ENCODE data around the gene HINT2. TPM values are rescaled to one million over a fixed set of nuclear protein-coding genes. Genes with fewer than 3 reads are reported as not detected.

HINT2 gene
- 10 to 100 TPM; 12.7 to 29.4 (median 18.7) TPM for total RNA-seq

DNA sequence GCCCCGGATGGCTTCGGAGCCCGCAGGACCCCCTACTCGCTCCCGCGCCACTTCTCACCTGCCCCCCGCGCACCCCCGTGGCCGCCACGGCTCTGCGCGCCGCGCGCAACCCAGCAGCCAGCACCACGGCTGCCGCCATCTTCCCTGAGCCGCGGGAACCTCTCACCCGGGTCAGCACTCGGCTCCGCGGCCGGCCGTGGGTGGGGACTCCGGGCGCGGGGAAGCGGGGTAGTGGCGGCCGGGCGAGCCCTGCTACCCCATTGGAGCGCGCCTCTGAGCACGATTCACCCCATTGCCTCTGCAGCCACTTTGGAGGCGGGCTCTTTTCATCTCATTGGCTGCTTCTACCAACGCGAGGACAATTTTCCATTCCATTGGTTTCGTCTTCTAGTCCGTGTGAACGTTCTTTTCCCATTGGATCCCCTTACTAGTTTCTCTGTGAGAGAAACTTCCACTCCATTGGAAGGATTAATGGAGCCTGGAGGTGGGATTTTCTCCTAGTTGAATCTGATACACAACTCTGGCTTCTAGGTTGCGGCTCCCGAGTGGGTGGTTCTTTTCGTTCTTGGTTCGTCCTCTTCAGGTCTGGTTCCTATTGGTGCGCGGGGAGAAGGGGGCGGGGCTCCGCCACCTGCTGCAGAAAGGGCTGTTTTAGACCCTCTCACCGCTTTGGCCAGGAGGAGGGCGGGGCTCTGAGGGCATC lies at the start of gene HINT2:
TSS of gene HINT2 (minus strand) at position 202 of the 703 bp plus-strand sequence. CDS start at position 139, 63 bp downstream.
- Histone ChIP-seq H3K4me1 (peaks cover 0 to 47% (median 22%) of the 10 kb centered on the region in 3 donors), H3K36me3 (peaks cover 0 to 5% of the 10 kb centered on the region in 2 donors), H3K9me3 (no peaks in the 10 kb centered on the region), H3K4me3 (peak within 1 kb of the TSS; percentile 76 to 94), H3K27ac (peak within 1 kb of the TSS; percentile 94 to 98 (median 98)), H3K27me3 (no peaks in the 10 kb centered on the region)
- TF ChIP-seq CTCF (IDR thresholded peaks at IDR 0.05), result peak in 1 of 4 experiments; percentile 2
- peak; percentile 91 for TF ChIP-seq POLR2AphosphoS5 (IDR thresholded peaks at IDR 0.05)
- TF ChIP-seq EP300 (IDR thresholded peaks at IDR 0.05), result no peak
- TF ChIP-seq POLR2A (IDR thresholded peaks at IDR 0.05), result peak; percentile 94 to 96
- WGBS, 2 donors (ENCODE audit: low coverage in 1 of 2), result 0% methylated on average over 2 to 9 of the region's 52 CpGs
- ATAC-seq, result peak; percentile 94

DNA sequence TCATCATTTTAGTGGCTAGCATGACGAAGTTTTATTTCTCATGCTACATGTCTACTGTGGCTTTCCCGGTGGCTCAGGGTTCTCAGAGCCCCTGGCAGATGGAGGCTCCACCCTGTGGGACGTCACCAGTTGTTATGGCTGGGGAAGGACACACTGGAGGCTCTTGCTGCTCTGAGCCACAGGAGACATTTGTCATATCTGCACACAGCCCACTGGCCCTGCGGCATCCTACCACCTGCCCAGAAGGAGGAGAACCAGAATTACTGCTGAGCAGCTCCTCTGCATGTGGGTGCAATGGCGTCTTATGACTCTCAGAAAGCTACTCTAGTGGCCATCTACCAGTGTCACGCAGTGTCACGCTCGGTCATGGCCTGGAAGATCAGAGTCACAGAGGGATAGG lies 48.7 kb upstream of the HINT2 start:
- Histone ChIP-seq H3K27me3 (peaks cover 8% of the 10 kb centered on the region), H3K36me3 (no peaks in the 10 kb centered on the region), H3K4me3 (no peak overlapping the region), H3K4me1 (peaks cover 0 to 15% (median 0%) of the 10 kb centered on the region in 3 donors), H3K9me3 (no peaks in the 10 kb centered on the region), H3K27ac (no peak overlapping the region)
- WGBS, 2 donors (ENCODE audit: low coverage in 1 of 2), result 40 to 100% methylated on average over 1 of the region's 8 CpGs
- no peak for ATAC-seq
- TF ChIP-seq POLR2AphosphoS5 (IDR thresholded peaks at IDR 0.05), result no peak
- TF ChIP-seq POLR2A (IDR thresholded peaks at IDR 0.05), result no peak
- TF ChIP-seq CTCF (IDR thresholded peaks at IDR 0.05), result no peak
- no peak for TF ChIP-seq EP300 (IDR thresholded peaks at IDR 0.05)

DNA sequence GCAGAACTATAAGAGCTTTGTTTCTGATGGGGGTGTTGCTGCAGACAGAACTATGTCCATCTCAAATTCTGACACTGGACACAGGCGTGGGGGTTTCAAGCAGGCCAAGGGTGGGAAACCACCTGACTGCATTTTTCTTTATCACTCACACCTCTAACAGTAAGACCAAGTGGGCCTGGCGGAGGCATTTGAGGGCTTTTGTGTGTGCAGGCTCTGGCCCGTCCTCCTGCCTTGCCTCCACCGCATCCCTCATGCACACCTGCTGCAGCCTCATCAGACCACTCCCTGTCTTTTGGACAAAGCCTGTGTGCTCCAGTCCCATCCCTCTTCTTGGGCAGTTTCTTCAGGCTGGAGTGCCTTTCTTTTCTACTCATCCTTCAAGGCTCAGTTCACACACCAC lies 47.5 kb upstream of the HINT2 start:
- no peak overlapping the region for H3K27ac ChIP-seq
- WGBS, 2 donors (ENCODE audit: low coverage in 1 of 2), result 75 to 79% methylated on average over 3 of the region's 4 CpGs
- no peak for TF ChIP-seq POLR2AphosphoS5 (IDR thresholded peaks at IDR 0.05)
- no peak for TF ChIP-seq POLR2A (IDR thresholded peaks at IDR 0.05)
- TF ChIP-seq EP300 (IDR thresholded peaks at IDR 0.05), result no peak
- no peak for TF ChIP-seq CTCF (IDR thresholded peaks at IDR 0.05)

GRCh38 chr9:35861161-35861897 lies 46.5 kb upstream of the HINT2 start:
- Histone ChIP-seq H3K4me3 (no peak overlapping the region), H3K9me3 (no peaks in the 10 kb centered on the region), H3K36me3 (no peaks in the 10 kb centered on the region), H3K27me3 (no peaks in the 10 kb centered on the region), H3K27ac (no peak overlapping the region), H3K4me1 (peaks cover 0 to 15% (median 0%) of the 10 kb centered on the region in 3 donors)
- 57 to 62% methylated on average over 8 to 12 of the region's 12 CpGs for whole genome bisulfite sequencing, 2 donors (ENCODE audit: low coverage in 1 of 2)
- no peak for ATAC-seq
- TF ChIP-seq CTCF (IDR thresholded peaks at IDR 0.05), result no peak
- no peak for TF ChIP-seq POLR2A (IDR thresholded peaks at IDR 0.05)
- TF ChIP-seq POLR2AphosphoS5 (IDR thresholded peaks at IDR 0.05), result no peak
- no peak for TF ChIP-seq EP300 (IDR thresholded peaks at IDR 0.05)

More for the DNA sequence above, 47.5 kb upstream of the HINT2 start:
- Histone ChIP-seq H3K4me3 (no peak overlapping the region), H3K27me3 (peaks cover 2% of the 10 kb centered on the region), H3K9me3 (no peaks in the 10 kb centered on the region), H3K36me3 (no peaks in the 10 kb centered on the region), H3K4me1 (peaks cover 0 to 15% (median 0%) of the 10 kb centered on the region in 3 donors)
- ATAC-seq, result no peak

All from gastroesophageal sphincter (tissue), 4 donors.